NB4 (cell line): Measurements from ENCODE around the gene ZNF75A.

Experiments
- MYC ChIP-seq: IDR thresholded peaks from 2 replicates; pipeline ENCODE4 v1.6.1; 2011; ENCODE audit warnings: low read depth, low read length
- POLR2A ChIP-seq: IDR thresholded peaks from 2 replicates; pipeline ENCODE4 v1.6.1; 2011; ENCODE audit warnings: mild to moderate bottlenecking; ENCODE audit not compliant: insufficient read length; ENCODE audit errors: extremely low read depth
- TF ChIP-seq, protein P1 (sequence below): IDR thresholded peaks from one replicate; pipeline ENCODE4 v1.5.1; 2012; ENCODE audit warnings: low read depth, low read length
- TF ChIP-seq, protein P2 (sequence below): IDR thresholded peaks from 2 replicates; pipeline ENCODE4 v1.6.1; 2011; ENCODE audit warnings: low read depth, low read length

DNA sequence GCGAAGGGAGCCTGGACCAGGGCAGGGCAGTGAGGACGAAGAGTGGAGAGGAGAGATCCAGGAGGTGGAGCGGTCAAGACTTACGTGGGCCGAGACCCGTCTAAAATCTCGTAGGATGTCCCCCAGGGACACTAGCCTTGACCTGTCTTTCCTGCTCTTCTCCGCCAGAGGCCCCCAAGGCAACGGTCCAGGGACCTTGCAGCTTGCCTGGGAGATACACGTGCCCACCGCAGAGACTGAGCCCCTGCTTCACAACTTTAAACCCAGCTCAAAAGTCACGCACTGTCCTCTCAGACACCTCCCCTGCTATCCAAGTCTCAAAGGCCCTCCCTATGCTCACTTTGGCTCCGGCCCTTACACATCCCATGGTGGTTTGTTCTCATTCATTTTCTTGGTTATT, 9.5 kb upstream of the ZNF75A start:
- no peak for TF ChIP-seq POLR2A
- TF ChIP-seq, protein P1, sequence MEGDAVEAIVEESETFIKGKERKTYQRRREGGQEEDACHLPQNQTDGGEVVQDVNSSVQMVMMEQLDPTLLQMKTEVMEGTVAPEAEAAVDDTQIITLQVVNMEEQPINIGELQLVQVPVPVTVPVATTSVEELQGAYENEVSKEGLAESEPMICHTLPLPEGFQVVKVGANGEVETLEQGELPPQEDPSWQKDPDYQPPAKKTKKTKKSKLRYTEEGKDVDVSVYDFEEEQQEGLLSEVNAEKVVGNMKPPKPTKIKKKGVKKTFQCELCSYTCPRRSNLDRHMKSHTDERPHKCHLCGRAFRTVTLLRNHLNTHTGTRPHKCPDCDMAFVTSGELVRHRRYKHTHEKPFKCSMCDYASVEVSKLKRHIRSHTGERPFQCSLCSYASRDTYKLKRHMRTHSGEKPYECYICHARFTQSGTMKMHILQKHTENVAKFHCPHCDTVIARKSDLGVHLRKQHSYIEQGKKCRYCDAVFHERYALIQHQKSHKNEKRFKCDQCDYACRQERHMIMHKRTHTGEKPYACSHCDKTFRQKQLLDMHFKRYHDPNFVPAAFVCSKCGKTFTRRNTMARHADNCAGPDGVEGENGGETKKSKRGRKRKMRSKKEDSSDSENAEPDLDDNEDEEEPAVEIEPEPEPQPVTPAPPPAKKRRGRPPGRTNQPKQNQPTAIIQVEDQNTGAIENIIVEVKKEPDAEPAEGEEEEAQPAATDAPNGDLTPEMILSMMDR, result no peak
- TF ChIP-seq, protein P2, sequence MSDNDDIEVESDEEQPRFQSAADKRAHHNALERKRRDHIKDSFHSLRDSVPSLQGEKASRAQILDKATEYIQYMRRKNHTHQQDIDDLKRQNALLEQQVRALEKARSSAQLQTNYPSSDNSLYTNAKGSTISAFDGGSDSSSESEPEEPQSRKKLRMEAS, result no peak
- TF ChIP-seq MYC, result no peak
